ENCODE data around the gene JAKMIP3. TPM values are rescaled to one million over a fixed set of nuclear protein-coding genes. Genes with fewer than 3 reads are reported as not detected.

Gene JAKMIP3
- total RNA-seq, 1 donor from 2014 or later: 0.17 TPM

- no peaks in the 10 kb centered on the region for H3K9me3 Mint-ChIP-seq (ENCODE audit: low read depth)
- H3K27ac Mint-ChIP-seq: no peak overlapping the region
- H3K36me3 Mint-ChIP-seq (ENCODE audit: insufficient read depth): no peaks in the 10 kb centered on the region
- no peaks in the 10 kb centered on the region for H3K4me1 Mint-ChIP-seq (ENCODE audit: low read depth)
- no peak overlapping the region for H3K4me3 Mint-ChIP-seq (ENCODE audit: low read depth)
- no peak for DNase-seq (ENCODE audit: low spot score, unreplicated experiment)
- no peak for TF ChIP-seq CTCF (IDR thresholded peaks at IDR 0.05; ENCODE audit: unreplicated experiment)
- peaks cover 36% of the 10 kb centered on the region for H3K27me3 Mint-ChIP-seq
Observed at GRCh38 chr10:132021046-132021445, 44.7 kb upstream of the JAKMIP3 start.

DNA sequence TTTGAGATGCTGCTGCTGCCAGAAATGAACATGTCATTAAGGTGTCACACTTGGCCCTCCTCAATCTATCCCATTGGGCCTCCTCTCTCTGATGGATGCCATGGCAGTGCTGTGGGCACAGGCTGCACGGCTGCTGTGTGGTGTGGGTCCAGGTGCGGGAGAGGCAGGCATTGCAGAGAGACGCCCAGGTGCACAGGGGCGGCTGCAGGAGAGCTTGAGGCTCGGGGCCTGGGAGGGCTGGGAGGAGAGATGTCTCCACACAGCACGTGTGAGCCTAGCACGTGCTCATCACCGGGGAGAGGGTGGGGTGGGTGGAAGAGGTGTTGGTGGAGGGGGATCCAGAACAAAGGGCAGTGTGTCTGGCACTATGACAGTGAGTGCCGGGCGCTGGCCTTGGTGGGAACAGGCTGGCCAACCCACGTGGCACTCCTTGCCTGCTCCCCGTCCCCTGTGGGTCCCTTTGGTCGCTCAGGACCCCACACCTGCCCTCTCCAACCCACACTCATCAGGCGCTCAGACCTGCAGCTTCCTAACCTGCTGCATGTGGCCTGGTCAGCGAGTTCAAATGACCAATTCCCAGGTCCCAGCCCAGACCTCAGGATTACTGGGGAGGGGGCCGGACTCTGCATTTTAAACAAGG, 44.1 kb upstream of the JAKMIP3 start:
- Mint-ChIP-seq H3K27ac (no peak overlapping the region), H3K4me3 (ENCODE audit: low read depth) (no peak overlapping the region), H3K36me3 (ENCODE audit: insufficient read depth) (no peaks in the 10 kb centered on the region), H3K9me3 (ENCODE audit: low read depth) (no peaks in the 10 kb centered on the region), H3K4me1 (ENCODE audit: low read depth) (no peaks in the 10 kb centered on the region), H3K27me3 (peaks cover 39% of the 10 kb centered on the region)
- TF ChIP-seq CTCF (IDR thresholded peaks at IDR 0.05; ENCODE audit: unreplicated experiment): no peak
- no peak for DNase-seq (ENCODE audit: low spot score, unreplicated experiment)

- Mint-ChIP-seq H3K4me3 (ENCODE audit: low read depth) (no peak overlapping the region), H3K4me1 (ENCODE audit: low read depth) (no peaks in the 10 kb centered on the region), H3K36me3 (ENCODE audit: insufficient read depth) (no peaks in the 10 kb centered on the region), H3K27me3 (peaks cover 42% of the 10 kb centered on the region), H3K27ac (no peak overlapping the region), H3K9me3 (ENCODE audit: low read depth) (no peaks in the 10 kb centered on the region)
- no peak for DNase-seq (ENCODE audit: low spot score, unreplicated experiment)
- TF ChIP-seq CTCF (IDR thresholded peaks at IDR 0.05; ENCODE audit: unreplicated experiment): no peak
Observed at GRCh38 chr10:132022241-132022640, 43.5 kb upstream of the JAKMIP3 start.

DNA sequence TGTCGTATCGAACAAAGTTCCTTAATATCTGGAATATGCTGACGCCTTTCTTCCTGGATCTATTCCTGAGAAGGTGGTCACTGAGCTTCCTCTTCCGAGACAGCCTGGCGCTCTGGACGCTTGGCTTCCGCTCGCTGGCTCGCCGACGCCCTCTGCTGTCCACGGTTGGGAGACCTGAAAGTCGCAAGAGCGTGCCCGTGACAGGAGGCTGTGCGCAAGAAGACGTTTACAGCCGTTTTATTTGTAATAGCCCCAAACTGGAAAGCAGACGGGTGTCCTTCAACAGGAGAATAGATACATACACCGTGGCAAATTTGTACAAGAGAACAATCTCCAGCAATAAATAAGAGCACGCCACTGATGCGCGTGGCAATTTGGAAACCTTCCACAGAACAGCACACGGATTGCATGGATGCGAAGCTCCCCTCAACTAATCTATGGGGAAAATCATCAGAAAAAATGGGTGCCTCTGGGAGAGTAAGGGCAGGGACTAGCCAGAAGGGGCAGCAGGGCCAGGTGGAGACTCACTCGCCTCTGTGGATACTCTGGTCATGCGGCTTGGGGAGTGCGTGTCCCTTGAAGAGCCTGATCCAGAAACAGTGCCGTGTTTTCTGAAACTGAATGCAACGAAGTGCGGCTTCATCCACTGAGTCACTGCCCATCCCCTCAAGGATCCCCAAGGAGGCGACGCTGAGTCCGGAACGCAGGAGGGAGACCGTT, 42.5 kb upstream of the JAKMIP3 start:
- DNase-seq (ENCODE audit: low spot score, unreplicated experiment): peak; percentile 63
- TF ChIP-seq CTCF (IDR thresholded peaks at IDR 0.05; ENCODE audit: unreplicated experiment): peak; percentile 85
- Mint-ChIP-seq H3K27ac (no peak overlapping the region), H3K36me3 (ENCODE audit: insufficient read depth) (no peaks in the 10 kb centered on the region), H3K4me3 (ENCODE audit: low read depth) (no peak overlapping the region), H3K9me3 (ENCODE audit: low read depth) (no peaks in the 10 kb centered on the region), H3K4me1 (ENCODE audit: low read depth) (no peaks in the 10 kb centered on the region), H3K27me3 (peaks cover 46% of the 10 kb centered on the region)

DNA sequence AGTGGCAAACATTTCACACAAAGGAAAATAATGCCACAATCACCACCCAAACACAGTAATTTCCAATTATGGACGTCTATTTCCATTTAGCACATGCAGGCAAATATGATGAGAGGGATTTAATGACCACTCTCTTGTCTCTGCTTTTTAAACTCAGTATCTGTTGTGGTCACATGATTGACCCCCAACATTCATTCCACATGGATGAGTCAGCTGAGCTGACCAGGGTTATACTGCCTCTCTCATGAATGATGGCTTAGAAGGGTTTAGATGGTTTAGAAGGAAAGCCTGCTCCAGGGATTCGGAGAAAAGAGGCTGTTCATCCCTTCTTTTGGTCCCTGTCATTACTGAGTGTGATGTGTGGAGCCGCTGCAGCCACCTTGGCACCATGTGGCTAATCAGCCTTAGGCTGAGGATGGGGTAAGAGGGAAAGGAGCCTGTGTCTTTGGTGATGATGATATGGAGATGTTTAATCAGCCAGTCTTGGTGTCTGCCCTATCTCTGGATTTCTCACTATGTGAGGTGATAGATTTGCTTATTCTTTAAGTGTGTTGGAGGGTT, 38.2 kb upstream of the JAKMIP3 start:
- H3K27ac Mint-ChIP-seq: no peak overlapping the region

More for the DNA sequence above, 38.2 kb upstream of the JAKMIP3 start:
- no peaks in the 10 kb centered on the region for H3K36me3 Mint-ChIP-seq (ENCODE audit: insufficient read depth)
- H3K4me3 Mint-ChIP-seq (ENCODE audit: low read depth): no peak overlapping the region
- peaks cover 57% of the 10 kb centered on the region for H3K27me3 Mint-ChIP-seq
- H3K9me3 Mint-ChIP-seq (ENCODE audit: low read depth): no peaks in the 10 kb centered on the region
- H3K4me1 Mint-ChIP-seq (ENCODE audit: low read depth): no peaks in the 10 kb centered on the region
- no peak for DNase-seq (ENCODE audit: low spot score, unreplicated experiment)
- no peak for TF ChIP-seq CTCF (IDR thresholded peaks at IDR 0.05; ENCODE audit: unreplicated experiment)

Measured in progenitor cell of endocrine pancreas (in vitro differentiated cells).